Thyroid gland (tissue), 4 donors: ENCODE results near the gene CD80. TPM values are rescaled to one million over a fixed set of nuclear protein-coding genes. Genes with fewer than 3 reads are reported as not detected.

ENCODE experiments used
- DNase-seq, 2 donors: peaks; one replicate each; pipeline ENCODE4 v3.0.0-alpha.2; 2019
- H3K27ac ChIP-seq, 3 donors: fragments of 200-600 bp; sonication (generic); 1 replicate in 2 of 3; 2 replicates in 1 of 3; pipeline ENCODE4 v1.5.1; 2016 to 2019; ENCODE audit warnings: mild to moderate bottlenecking in 1 of 3, moderate library complexity in 1 of 3
- H3K27me3 ChIP-seq: fragments of 200-600 bp; sonication (generic); one replicate; pipeline ENCODE4 v1.5.1; 2019
- H3K36me3 ChIP-seq, 2 donors: fragments of 200-600 bp; sonication (generic); one replicate each; pipeline ENCODE4 v1.5.1; 2016 to 2019
- H3K4me1 ChIP-seq, 2 donors: fragments of 200-600 bp; sonication (generic); one replicate each; pipeline ENCODE4 v1.5.1; 2017 to 2019
- H3K4me3 ChIP-seq, 3 donors: fragments of 200-600 bp; sonication (generic); replicated peaks in 1 of 3; 1 replicate in 2 of 3; 2 replicates in 1 of 3; pipeline ENCODE4 v1.5.1; 2016; ENCODE audit warnings: mild to moderate bottlenecking in 1 of 3
- H3K9me3 ChIP-seq: fragments of 200-600 bp; sonication (generic); one replicate; pipeline ENCODE4 v1.5.1; 2017
- POLR2A ChIP-seq, 2 donors: fragments of 450-650 bp; IDR thresholded peaks; one replicate each; pipeline ENCODE4 v1.6.1; 2017; ENCODE audit warnings: antibody characterized with exemption in 2 of 2, mild to moderate bottlenecking in 2 of 2, moderate library complexity in 1 of 2
- WGBS, 2 donors: methylation state at CpG; one replicate each; pipeline ENCODE4 v1.1.5; 2017; 5-methylcytosine and 5-hydroxymethylcytosine counted together
- intact Hi-C: fragments of 100-400 bp; cut with DNase I; formaldehyde crosslinking; loops from one replicate; pipeline ENCODE4 v1.15.1; 2023
- total RNA-seq, 4 donors: library from RNA; depleted of rRNA; stranded (reverse); fragments of >200 nt; gene quantifications; one replicate each; pipeline ENCODE4 v1.2.3, GENCODE V29; 2016
- TF ChIP-seq, protein P1 (sequence below), 6 experiments: fragments of 200-600 bp in 3 of 6; fragments of 450-650 bp in 3 of 6; sonication (generic) in 3 of 6; IDR thresholded peaks; one replicate each; pipeline ENCODE4 v1.5.1; 2016 to 2019; ENCODE audit warnings: antibody characterized with exemption in 6 of 6, mild to moderate bottlenecking in 2 of 6, inconsistent platforms in 1 of 6, moderate library complexity in 1 of 6

The CD80 gene
- total RNA-seq, 4 donors from 2014 or later, result 0.83 to 2.3 (median 1.1) TPM

DNA sequence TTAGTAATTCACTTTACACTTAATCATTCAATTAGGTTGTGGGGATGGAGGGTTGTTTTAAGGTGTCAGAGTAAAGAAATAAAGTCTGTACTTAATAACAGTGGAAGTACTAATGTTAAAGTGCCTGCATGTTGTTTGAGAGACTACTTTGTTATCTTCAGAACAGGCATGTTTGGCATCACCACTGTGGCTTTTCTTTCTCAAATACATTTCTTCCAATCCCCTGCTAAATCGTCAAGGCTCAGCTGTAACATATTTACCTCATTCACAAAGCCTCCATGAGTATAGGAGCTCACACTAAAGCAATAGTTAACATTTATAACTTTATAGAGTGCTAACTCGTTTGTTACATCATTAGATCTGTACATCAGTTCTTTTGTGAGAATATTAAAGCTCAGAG, 58.5 kb downstream of the CD80 start:
- 64 to 66% methylated on average over 2 of the region's 2 CpGs for WGBS, 2 donors
- H3K4me1 ChIP-seq, result peaks cover 21 to 25% of the 10 kb centered on the region in 2 donors
- intact Hi-C loops, result no loop called here

DNA sequence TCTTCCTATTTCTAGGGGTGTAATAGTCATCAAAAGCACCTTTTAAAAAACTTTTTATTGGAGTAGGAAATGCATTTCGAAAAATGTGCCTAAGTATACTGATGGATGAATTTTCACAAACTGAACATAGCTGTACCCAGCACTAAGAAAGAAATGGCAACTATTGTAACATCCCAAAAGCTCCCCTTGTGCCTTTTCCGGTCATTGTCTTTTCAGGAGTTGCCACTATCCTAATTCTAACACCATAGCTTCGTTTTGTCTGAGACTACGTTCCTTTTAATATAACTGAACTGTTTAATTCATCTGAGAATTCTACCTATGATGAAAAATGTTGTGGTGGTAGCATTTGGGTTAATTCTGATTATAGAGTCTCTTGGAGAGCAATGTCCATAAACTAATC, 59.1 kb downstream of the CD80 start:
- intact Hi-C loops, result no loop called here
- TF ChIP-seq, protein P1, sequence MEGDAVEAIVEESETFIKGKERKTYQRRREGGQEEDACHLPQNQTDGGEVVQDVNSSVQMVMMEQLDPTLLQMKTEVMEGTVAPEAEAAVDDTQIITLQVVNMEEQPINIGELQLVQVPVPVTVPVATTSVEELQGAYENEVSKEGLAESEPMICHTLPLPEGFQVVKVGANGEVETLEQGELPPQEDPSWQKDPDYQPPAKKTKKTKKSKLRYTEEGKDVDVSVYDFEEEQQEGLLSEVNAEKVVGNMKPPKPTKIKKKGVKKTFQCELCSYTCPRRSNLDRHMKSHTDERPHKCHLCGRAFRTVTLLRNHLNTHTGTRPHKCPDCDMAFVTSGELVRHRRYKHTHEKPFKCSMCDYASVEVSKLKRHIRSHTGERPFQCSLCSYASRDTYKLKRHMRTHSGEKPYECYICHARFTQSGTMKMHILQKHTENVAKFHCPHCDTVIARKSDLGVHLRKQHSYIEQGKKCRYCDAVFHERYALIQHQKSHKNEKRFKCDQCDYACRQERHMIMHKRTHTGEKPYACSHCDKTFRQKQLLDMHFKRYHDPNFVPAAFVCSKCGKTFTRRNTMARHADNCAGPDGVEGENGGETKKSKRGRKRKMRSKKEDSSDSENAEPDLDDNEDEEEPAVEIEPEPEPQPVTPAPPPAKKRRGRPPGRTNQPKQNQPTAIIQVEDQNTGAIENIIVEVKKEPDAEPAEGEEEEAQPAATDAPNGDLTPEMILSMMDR (IDR thresholded peaks at IDR 0.05), result no peak
- no peak for TF ChIP-seq POLR2A (IDR thresholded peaks at IDR 0.05)
- DNase-seq, result no peak
- WGBS, 2 donors, result 82 to 93% methylated on average over 4 of the region's 4 CpGs
- Histone ChIP-seq H3K9me3 (no peaks in the 10 kb centered on the region), H3K27me3 (no peaks in the 10 kb centered on the region), H3K4me3 (no peak overlapping the region), H3K27ac (no peak overlapping the region), H3K4me1 (peaks cover 21 to 25% of the 10 kb centered on the region in 2 donors), H3K36me3 (peaks cover under 1 to 12% of the 10 kb centered on the region in 2 donors)

More for the DNA sequence above, 58.5 kb downstream of the CD80 start:
- Histone ChIP-seq H3K4me3 (no peak overlapping the region), H3K9me3 (no peaks in the 10 kb centered on the region), H3K36me3 (peaks cover 3 to 16% of the 10 kb centered on the region in 2 donors), H3K27me3 (no peaks in the 10 kb centered on the region), H3K27ac (no peak overlapping the region)
- TF ChIP-seq POLR2A (IDR thresholded peaks at IDR 0.05), result no peak
- TF ChIP-seq, protein P1 (IDR thresholded peaks at IDR 0.05), result no peak
- DNase-seq, result no peak

DNA sequence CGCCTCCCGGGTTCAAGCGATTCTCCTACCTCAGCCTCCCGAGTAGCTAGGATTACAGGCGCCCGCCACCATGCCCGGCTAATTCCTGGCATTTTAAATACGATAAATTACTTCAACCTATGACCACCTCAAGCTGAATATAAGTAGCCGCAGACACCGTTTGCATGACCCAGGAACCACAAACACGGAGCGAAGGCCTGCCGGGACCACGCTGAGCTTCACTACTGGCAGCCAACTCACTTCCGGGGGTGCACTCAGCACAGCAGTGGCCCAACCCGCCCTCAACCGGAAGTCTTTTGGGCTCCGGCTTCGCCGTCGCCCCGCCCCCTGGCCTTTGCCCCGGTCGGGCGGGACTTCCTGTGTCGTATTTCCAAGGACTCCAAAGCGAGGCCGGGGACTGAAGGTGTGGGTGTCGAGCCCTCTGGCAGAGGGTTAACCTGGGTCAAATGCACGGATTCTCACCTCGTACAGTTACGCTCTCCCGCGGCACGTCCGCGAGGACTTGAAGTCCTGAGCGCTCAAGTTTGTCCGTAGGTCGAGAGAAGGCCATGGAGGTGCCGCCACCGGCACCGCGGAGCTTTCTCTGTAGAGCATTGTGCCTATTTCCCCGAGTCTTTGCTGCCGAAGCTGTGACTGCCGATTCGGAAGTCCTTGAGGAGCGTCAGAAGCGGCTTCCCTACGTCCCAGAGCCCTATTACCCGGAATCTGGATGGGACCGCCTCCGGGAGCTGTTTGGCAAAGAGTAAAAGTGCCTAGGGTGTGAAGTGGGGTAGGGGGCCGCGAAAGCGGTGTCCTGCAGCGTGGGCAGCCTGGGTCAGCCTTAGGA, 61.0 kb downstream of the CD80 start, which contains the start of gene TIMMDC1:
Gene TIMMDC1 (plus strand): TSS at position 362 of the 826 bp plus-strand sequence. CDS start 187 bp downstream, at position 549.
- intact Hi-C loops, result loop anchor here (10.0 kb wide), 1 partner anchor 176 kb away; the partner anchor contains the start of gene COX17
- Histone ChIP-seq H3K4me1 (peaks cover 21 to 25% of the 10 kb centered on the region in 2 donors), H3K36me3 (peaks cover 0 to 3% of the 10 kb centered on the region in 2 donors), H3K27ac (peak within 1 kb of the TSS; percentile 81 to 93 (median 85)), H3K9me3 (no peaks in the 10 kb centered on the region), H3K27me3 (no peaks in the 10 kb centered on the region), H3K4me3 (peak within 1 kb of the TSS; percentile 31 to 67 (median 45))
- DNase-seq, result peak; percentile 98
- WGBS, 2 donors, result 1% methylated on average over 26 to 39 of the region's 58 CpGs
- TF ChIP-seq POLR2A (IDR thresholded peaks at IDR 0.05), result peak in 1 of 2 donors; percentile 87
- TF ChIP-seq, protein P1 (IDR thresholded peaks at IDR 0.05), result no peak

DNA sequence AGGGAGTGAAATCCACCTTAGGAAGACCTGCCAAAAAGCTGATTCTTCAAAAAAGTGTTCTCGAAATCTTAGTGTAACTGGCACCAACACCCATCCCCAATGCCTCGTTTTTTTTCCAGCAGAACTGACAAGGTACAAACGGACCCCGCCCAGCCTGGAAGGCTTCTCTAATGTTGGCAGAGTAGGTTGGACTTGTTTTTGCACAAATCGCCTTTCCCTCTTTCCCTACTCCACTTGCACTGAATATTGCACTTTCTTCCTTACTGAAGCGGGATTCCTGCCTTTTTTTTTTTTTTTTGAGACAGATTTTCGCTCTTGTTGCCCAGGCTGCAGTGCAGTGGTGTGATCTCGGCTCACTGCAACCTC, 61.6 kb downstream of the CD80 start:
- WGBS, 2 donors, result 4 to 6% methylated on average over 8 of the region's 8 CpGs
- H3K27ac ChIP-seq, result peak overlapping the region; percentile 30 to 93 (median 37)
- peak; percentile 42 to 46 for DNase-seq

More for the DNA sequence above, 61.6 kb downstream of the CD80 start:
- intact Hi-C loops, result loop anchor here (10.0 kb wide), 1 partner anchor 177 kb away; the partner anchor contains the start of gene COX17
- Histone ChIP-seq H3K27me3 (no peaks in the 10 kb centered on the region), H3K4me3 (peak overlapping the region; percentile 31 to 67 (median 45)), H3K9me3 (no peaks in the 10 kb centered on the region), H3K4me1 (peaks cover 21 to 25% of the 10 kb centered on the region in 2 donors), H3K36me3 (no peaks in the 10 kb centered on the region)
- no peak for TF ChIP-seq POLR2A (IDR thresholded peaks at IDR 0.05)
- TF ChIP-seq, protein P1 (IDR thresholded peaks at IDR 0.05), result no peak
